ENCODE results near the gene THAP8. TPM values are rescaled to one million over a fixed set of nuclear protein-coding genes. Genes with fewer than 3 reads are reported as not detected.
"Not testable (repeated sequence)": the region's sequence is repeated elsewhere in the genome, so short reads cannot be mapped to it uniquely, and the experiment has no call there.

Gene THAP8
- total RNA-seq, 1 donor from 2014 or later, result 4.2 TPM

DNA sequence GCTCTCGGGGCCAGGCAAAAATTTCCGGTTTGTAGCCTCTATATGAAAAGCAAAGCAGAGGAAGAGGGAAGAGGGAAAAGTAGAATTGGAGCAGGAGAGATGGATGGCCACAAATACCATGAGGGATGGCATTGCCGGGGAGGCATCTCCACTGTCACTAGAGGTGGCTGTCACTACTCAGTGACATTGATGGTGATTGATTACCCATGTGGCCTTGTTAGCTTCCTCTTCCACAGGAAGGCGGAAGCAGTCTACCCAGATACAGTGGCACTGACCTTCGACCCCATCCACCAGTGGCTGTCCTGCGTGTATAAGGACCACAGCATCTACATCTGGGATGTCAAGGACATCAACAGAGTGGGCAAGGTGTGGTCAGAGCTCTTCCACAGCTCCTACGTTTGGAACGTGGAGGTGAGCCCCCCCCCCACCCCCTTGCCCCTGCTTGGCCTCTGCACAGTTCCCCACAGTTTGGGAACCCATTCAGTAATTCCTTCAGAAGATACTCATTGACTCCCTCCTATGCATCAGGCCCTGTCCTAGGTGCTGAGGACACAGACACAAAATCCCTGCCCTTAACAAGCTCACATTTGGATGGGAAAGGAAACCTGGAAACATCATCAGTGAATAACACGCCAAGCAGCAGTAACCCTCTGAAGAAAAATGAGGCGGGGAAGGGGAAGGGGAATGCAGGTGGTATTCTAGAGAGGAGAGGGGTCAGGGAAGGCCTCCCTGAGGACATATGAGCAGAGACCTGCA lies 19.2 kb upstream of the THAP8 start:
- ATAC-seq (ENCODE audit: poor library complexity), result no peak
- intact Hi-C loops (cut with DNase I), result no loop called here
- no peak for DNase-seq

DNA sequence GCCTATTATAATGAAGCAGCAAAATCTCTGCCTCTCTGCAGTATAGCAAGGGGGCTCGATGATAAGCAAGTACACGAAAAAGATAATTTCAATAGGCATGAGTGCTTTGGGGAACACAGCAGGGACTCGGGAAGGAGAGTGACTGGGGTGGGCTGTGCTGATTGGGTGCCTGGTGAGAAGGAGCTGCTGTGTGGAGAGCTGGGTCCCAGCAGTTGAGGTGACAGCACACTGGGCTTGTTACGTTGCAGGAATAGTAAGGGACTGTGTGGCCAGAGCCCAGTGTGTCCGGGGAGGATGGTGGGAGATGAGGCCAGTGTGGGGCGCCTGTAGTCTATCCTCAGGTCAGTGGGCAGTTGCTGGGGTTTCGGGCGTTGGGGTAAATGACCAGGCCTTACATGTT lies 18.0 kb upstream of the THAP8 start:
- no peak for DNase-seq
- ATAC-seq (ENCODE audit: poor library complexity), result no peak
- intact Hi-C loops (cut with DNase I), result no loop called here

DNA sequence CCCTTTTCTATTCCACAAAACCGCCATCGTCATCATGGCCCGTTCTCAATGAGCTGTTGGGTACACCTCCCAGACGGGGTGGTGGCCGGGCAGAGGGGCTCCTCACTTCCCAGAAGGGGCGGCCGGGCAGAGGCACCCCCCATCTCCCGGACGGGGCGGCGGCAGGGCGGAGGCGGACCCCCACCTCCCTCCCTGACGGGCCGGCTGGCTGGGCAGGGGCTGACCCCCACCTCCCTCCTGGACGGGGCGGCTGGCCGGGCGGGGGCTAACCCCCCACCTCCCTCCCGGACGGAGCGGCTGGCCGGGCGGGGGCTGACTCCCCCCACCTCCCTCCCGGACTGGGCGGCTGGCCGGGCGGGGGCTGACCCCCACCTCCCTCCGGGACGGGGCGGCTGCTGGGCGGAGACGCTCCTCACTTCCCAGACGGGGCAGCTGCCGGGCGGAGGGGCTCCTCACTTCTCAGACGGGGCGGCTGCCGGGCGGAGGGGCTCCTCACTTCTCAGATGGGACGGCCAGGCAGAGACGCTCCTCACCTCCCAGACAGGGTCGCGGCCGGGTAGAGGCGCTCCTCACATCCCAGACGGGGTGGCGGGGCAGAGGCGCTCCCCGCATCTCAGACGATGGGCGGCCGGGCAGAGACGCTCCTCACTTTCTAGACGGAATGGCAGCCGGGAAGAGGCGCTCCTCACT lies 14.9 kb upstream of the THAP8 start:
- DNase-seq; ATAC-seq (ENCODE audit: poor library complexity); intact Hi-C loops (cut with DNase I): not testable (repeated sequence)

DNA sequence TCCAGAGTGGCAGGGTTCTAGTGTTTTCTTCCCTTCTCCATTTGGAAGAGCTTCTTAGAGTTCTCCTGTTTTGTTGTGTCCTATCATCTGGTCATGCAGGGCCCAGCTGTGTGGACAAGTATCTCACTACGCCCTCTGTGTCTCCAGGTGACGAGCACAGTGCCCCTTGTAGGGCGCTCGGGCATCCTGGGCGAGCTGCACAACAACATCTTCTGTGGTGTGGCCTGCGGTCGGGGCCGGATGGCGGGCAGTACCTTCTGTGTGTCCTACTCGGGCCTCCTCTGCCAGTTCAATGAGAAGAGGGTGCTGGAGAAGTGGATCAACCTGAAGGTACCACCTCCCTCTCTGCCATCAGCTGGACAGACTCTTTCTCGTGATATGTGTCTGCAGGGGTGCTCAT lies 13.6 kb upstream of the THAP8 start:
- DNase-seq (no peak), ATAC-seq (ENCODE audit: poor library complexity) (no peak)
- intact Hi-C loops (cut with DNase I), result no loop called here

DNA sequence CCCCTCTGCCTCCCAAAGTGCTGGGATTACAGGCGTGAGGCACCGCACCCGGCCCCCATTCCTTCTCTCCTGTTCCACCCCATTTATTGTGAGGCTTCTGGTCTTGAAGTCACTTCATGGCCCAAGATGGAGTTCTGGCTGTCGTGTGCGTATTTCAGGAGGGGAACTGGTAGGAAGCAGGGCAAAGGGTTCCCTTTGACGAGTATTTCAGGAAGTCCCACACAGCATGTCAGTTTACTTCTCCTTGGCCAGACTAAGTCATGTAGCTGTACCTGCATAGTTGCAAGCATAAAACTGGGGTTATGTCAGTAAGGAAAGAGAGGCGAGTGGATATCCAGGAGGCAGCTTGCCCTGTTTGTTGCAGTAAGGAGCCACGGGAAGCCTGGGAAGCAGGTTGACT lies 10.7 kb upstream of the THAP8 start:
- no peak for DNase-seq
- intact Hi-C loops (cut with DNase I), result loop anchor here (5.0 kb wide), 1 partner anchor 107 kb away; no protein-coding TSS in a partner anchor
- ATAC-seq (ENCODE audit: poor library complexity), result no peak

DNA sequence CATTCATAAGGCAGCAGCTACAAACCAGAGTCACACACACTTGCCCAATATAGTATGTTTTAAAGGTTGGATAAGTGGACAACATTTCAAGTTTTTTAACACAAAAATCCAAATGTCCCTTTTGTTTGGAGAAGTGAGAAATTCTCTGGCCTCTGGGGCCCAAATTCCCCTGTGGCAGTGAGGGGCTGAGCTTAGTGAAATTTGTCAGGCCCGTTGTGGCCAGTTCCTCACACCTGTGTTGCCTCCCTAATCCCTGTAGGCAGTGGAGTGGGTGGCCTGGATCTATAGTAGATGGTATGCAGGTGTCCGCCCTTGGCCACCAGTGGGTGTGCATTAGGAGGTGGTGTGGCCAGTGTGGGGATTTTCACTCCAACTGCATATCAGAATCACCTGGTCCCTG lies 7.3 kb upstream of the THAP8 start:
- ATAC-seq (ENCODE audit: poor library complexity), result no peak
- intact Hi-C loops (cut with DNase I), result loop anchor here (5.0 kb wide), 1 partner anchor 111 kb away; no protein-coding TSS in a partner anchor
- no peak for DNase-seq

DNA sequence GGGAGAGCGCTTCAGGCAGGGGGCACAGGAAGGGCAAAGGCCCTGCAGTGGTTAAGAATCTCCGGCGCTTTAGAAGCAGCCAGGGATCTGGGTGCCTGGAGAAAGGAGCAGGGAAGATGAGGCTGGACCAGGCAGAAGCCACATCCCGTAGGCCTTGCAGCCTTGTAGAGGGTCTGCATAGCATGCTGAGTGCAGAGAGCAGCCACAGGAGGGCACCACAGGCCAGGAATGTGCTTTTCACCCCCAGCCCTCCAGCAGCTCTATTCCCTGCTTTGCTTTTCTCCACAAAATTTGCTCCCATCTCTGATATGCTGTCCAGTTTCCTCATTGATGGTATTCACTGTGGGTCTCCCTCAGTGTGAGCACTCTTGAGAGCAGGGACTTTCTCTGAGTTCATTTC lies 6.3 kb upstream of the THAP8 start:
- DNase-seq (peak; percentile 67), ATAC-seq (ENCODE audit: poor library complexity) (peak; percentile 93)
- intact Hi-C loops (cut with DNase I), result loop anchor here (5.0 kb wide), 1 partner anchor 112 kb away; no protein-coding TSS in a partner anchor

DNA sequence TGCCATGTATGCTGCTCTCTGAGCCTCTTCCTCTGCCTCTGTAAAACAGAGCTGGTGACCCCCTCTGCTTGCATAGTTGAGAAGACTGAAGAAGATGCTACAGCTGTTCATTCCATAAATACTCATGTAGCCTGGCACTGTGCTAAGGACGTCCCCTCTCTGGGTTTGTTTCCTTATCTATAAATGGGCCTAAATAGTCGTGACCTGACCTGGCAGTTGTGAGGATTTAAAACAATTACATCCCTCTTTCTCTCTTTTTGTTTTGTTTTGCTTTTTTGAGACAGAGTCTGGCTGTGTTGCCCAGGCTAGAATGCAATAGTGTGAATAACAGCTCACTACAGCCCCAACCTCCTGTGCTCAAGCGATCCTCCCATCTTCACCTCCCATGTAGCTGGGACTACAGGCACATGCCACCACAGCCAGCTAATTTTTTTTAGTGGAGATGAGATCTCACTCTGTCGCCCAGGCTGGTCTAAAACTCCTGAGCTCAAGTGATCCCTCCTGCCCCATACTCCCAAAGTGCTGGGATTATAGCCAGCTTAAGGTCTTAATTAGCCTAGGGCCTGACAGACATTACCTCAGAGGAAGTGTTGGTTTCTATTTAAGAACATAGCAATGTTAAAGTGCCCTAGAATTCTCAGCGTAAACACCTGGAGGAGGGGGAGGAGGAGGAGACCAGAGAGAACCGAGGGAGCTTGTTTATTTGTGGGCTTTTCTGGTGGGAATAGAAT lies 5.3 kb upstream of the THAP8 start:
- DNase-seq (no peak), ATAC-seq (ENCODE audit: poor library complexity) (no peak)
- intact Hi-C loops (cut with DNase I), result no loop called here

DNA sequence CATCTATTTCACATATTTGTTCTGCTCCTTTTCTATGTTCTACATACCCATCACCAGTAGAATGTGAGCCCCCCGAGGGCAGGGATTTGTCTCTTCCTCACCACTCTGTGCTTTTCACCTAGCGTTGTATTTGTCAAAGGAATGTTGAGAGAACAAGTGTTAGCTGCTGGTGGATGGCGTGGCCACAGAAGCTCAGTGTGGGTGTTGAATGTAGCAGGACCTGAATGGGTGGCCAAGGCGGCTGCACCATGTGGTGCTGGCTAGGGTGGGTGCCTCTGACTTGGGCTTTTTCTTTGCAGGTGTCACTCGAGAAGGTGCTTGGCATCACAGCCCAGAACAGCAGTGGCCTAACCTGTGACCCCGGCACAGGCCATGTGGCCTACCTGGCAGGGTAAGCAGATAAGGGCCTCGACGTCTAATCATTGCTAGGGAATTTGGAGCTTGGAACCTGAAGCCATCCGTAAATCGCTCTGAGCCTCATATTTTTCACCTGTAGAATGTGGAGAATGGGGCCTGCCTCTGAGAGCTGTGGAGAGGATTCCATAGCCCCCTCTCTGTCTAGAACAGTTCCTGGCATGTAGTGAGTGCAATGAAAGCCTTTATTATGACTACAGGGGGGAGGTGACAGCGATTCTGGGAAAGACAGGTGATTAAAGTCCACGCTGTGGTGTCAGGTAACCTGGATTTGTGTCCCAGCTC lies 4.5 kb upstream of the THAP8 start:
- DNase-seq (no peak), ATAC-seq (ENCODE audit: poor library complexity) (no peak)
- intact Hi-C loops (cut with DNase I), result no loop called here

DNA sequence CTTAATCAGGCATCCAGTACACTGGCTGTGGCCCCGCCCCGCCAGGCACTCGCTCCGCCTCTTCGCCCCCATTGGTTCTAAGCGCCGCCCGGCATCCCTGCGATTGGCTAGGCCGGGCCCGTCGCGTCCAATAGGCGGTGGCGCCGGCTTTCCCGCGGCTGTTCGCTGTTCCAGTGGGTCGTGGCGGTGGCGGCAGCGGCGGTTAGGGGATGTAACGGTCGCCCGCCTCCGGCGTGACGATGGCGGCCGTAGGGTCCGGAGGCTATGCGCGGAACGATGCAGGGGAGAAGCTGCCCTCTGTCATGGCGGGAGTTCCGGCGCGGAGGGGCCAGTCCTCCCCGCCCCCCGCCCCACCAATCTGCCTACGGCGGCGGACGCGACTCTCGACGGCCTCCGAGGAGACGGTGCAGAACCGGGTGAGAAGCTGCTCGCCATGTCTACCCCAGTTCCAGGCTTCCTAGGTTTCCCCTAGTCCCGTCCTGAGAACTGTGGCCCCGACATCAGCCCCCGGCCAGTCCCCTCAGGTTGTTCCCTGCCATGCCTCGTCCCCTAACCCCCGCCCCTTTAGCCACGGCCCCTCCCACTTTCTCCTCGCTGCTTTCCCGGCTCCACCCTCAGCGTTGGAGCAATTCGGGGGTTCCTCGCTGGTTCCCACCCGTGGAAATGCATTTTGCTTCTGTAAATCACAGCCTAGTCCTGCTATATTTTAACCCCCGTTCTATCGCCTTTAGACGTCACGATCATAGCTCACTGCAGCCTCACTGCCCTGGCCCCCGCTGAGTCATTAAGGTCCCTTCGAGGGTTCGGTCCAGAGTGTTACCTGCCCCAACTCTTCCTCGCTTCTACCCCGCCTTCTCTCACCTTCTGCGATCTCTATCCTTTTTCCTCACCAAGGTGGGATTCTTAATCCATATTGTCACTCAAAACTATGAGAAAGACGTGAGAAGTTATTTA lies 925 bp upstream of the THAP8 start, which contains the start of gene WDR62:
TSS of gene WDR62 (plus strand) at position 165 of the 954 bp plus-strand sequence. CDS start at position 240, 75 bp downstream.
- DNase-seq, result peak; percentile 97
- intact Hi-C loops (cut with DNase I), result loop anchor here (2.0 kb wide), 1 partner anchor 60 kb away; the partner anchor contains the start of genes POLR2I and TBCB
- ATAC-seq (ENCODE audit: poor library complexity), result peak; percentile 89

DNA sequence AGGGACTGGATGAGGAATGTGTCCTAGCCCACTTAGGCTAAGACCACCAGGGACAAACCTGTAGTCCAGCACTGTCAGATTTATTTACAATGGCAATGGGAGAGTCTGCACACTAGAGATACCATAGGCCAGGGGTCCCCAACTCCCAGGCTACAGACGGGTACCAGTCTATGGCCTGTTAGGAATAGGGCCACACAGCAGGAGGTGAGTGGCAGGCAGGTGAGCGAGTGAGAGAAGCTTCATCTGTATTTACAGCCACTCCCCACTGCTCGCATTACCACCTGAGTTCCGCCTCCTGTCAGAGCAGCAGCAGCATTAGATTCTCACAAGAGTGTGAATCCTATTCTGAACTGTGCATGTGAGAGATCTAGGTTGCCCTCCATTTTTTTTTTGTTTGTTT lies 2.4 kb downstream of the THAP8 start:
- DNase-seq, result no peak
- intact Hi-C loops (cut with DNase I), result no loop called here

DNA sequence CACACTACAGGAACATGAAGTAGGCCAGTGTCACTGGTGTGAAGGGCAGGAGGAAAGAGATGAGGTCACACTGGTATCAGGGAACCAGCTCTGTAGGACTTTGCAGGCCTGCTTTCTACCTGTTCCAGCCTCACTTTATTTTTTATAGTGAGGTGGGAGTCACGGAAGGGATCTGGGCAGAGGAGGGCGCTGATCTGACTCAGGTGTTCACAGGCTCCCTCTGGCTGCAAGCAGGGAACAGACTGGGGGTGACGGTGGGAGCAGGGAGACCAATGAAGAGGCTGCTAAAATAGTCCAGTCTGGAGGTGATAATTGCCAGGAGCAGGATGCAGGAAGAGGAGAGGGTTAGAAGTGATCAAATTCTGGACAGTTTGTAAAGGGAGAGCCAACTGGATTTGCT lies 2.8 kb downstream of the THAP8 start:
- intact Hi-C loops (cut with DNase I), result no loop called here
- DNase-seq (no peak), ATAC-seq (ENCODE audit: poor library complexity) (no peak)

More for the DNA sequence above, 2.4 kb downstream of the THAP8 start:
- ATAC-seq (ENCODE audit: poor library complexity), result no peak

DNA sequence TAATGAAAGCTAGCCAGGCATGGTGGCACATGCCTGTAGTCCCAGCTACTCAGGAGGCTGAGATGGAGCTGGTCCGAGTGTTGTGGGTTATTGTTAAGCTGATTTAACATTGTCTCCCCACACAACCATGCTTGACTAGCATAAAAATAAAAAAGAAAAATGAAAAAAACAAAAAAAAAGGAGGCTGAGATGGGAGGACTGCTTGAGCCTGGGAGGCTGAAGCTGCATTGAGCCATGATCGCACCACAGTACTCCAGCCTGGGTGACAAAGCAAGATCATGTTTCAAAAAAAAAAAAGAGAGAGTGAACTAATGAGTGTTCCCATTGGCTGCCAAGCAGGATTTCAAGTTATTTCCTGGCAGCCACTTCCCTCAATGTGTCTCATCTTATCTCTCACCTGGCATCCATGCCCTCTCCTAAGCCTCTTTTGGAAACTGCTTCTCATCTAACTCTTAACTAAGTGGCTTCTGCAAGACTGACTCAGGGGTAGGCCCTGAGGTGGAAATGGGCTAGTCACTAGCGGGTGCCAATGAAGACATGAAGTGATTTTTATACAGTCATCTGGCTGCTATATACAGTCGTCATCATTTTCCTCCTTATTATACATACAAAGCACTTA lies 4.9 kb downstream of the THAP8 start:
- DNase-seq (no peak), ATAC-seq (ENCODE audit: poor library complexity) (no peak)
- intact Hi-C loops (cut with DNase I), result no loop called here

DNA sequence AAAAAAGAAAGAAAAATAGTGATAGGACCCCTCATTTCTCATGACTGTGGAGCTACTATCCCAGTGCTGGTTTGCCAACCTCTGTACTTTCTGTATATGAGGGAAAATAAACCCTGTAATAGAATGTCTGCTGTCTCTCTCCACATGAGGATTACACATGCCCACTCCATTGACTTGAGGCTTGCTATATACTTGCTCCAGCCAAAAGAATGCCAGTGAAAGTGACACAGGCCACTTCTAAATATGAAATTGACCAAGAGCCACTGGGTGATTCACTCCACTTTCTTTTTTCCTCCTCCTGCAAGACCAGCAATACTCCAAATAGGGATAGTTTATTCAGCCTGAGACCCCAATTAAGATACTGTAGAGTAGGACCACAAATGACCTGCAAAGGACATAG lies 6.2 kb downstream of the THAP8 start:
- ATAC-seq (ENCODE audit: poor library complexity), result no peak
- DNase-seq, result no peak
- intact Hi-C loops (cut with DNase I), result no loop called here

DNA sequence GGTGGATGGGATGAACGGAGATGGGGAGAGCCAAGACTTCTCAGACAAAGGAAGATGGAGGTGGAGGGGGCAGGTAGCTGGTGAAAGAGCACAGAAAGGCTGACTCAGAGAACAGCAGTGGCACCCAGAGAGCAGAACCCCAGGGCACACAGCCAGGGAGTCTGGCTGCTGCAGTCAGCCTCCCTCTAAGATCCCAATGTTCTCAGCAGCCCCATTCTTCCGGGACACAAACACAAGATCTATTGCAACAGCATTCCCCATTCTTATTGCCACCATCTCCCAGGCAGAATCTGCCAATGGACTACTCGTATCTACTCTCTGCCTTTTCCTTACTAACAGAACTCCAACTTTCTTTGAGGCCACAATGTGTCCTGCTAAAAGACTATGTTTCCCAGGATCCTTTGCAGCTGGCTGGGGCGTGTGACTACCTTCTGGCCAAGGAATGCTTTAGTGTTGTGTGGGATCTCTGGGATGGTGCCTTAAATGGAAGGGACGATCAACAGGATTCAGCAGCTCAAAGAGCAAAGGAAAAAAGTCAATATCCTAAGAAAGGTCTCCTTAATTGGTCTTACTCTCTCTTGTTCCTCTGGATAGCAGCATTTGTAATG lies 7.5 kb downstream of the THAP8 start:
- ATAC-seq (ENCODE audit: poor library complexity) (no peak), DNase-seq (no peak)
- intact Hi-C loops (cut with DNase I), result no loop called here

DNA sequence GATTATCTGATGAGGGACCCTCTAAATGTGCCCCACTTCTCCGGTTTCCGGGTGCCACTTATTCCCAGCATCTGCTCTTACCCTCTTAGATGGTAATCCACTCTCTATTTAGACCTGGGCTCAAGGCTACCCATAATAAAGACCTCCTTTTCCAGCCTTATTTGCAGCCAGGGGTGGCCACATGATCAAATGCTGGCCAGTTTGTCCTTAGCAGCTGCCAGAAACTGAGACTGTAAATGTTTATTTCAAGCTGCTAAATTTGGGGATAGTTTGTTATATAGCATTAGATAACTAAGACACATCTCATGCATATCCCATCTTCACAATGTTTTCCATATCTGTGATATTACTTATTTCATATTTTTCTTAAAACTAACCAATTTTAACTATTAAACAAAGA lies 10.1 kb downstream of the THAP8 start:
- ATAC-seq (ENCODE audit: poor library complexity), result no peak
- intact Hi-C loops (cut with DNase I), result no loop called here

DNA sequence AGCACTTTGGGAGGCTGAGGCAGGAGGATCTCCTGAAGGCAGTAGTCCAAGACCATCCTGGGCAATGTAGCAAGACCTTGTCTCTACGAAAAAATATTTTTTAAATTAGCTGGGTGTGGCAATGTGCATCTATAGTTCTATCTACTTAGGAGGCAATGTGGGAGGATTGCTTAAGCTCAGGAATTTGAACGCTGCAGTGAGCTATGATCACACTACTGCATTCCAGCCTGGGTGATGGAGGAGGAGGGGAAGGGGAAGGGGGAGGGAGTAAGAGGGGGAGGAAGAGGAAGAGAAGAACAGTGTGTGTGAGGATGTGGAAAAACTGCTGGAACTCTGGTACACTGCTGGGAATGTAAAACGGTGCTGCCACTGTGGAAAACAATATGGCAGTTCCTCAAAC lies 12.3 kb downstream of the THAP8 start:
- intact Hi-C loops (cut with DNase I), result no loop called here
- ATAC-seq (ENCODE audit: poor library complexity), result peak; percentile 48
- no peak for DNase-seq

More for the DNA sequence above, 10.1 kb downstream of the THAP8 start:
- no peak for DNase-seq
